ENCODE measurements around the gene ITPK1.

The ITPK1 gene

DNA sequence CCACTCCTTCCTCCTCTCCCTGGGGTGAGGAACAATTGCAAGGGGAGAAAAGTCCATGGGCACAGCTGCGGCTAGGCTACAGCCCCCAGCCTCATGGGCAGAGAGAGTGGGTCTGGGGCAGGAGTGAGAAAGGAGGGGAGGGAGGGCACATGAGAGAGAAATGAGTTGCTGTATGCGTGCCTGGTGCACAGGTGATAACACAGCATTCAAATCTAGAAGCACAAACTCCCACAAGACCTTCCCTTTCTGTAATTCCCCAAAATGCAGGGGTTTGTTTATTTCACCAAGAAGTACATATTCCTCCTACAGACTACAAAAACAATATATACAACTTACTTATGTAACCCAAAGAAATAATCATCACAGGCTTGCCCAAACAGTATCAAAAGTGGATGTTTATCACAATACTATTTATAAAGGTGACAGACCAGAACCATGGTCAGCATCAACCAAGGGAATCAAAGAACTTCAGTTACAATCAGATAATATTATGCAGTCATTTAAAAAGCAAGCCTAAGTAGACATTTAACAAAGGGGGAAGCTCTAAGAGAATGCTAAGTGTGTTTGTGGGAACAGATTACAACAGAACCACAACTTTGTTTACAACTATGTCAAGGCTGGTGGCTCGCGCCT is 54.2 kb downstream of the ITPK1 start:
- DNase-seq (ENCODE audit: low spot score): no peak

DNA sequence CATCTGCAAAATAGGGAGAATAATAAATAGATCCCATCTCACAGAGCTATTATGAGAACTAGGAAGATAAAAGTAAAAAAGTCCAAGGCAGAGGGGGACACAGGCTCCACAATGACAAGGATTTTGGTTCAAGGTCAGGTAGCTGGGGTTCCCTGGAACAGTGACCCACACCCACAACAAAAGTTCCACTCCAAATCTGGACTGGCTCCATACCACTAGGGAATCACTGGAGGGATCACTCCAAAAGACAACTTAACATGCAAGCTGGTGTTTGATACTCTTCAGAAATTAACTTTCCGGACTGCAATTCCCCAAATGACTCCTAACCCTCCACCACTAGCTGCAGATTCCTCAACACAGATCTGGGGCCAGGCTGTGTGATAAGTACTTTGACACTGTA is 54.9 kb downstream of the ITPK1 start:
- DNase-seq (ENCODE audit: low spot score): no peak

DNA sequence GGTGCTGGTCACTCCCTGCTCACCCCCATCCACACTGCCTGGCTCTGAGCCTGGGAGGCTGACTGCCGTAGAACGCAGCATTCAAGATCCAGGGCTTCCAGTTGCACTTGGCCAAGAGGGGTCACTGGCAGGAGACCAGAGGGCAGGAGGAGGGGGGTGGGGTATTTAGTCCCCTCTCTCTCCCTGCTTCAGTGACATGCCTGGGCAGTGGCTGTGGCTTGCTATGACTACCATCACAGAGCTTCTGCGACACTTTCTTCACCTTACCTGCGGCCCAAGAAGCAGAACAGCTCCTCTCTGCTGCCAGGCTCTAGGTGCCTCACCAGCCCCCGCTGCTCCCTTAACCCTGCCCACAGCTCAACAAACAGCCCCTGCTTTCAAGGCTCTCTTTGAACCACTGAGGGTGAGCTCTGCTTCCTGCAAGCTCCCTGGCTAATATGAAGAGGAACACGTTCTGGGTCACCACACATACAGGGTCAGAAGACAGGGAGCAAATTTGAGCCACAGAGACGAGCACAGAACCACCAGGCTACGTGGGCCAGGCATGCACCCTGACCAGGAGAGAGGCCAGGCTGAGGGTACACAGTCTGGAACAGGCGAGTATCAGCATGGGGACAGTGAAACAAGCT is 55.7 kb downstream of the ITPK1 start:
- DNase-seq (ENCODE audit: low spot score): peak; percentile 49

DNA sequence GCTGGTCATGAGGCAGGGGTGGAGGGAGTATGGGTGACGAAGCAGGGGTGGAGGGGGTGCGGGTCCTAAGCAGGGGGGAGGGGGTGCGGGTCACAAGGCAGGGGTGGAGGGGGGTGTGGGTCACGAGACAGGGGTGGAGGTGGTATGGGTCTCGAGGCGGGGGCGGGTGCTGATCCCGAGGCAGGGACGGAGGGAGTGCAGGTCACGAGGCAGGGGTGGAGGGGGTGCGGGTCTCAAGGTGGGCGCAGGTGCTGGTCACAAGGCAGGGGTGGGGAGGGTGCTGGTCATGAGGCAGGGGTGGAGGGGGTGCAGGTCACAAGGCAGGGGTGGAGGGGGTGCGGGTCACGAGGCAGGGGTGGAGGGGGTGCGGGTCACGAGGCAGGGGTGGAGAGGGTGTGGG is 56.5 kb downstream of the ITPK1 start:
- no peak for DNase-seq (ENCODE audit: low spot score)

DNA sequence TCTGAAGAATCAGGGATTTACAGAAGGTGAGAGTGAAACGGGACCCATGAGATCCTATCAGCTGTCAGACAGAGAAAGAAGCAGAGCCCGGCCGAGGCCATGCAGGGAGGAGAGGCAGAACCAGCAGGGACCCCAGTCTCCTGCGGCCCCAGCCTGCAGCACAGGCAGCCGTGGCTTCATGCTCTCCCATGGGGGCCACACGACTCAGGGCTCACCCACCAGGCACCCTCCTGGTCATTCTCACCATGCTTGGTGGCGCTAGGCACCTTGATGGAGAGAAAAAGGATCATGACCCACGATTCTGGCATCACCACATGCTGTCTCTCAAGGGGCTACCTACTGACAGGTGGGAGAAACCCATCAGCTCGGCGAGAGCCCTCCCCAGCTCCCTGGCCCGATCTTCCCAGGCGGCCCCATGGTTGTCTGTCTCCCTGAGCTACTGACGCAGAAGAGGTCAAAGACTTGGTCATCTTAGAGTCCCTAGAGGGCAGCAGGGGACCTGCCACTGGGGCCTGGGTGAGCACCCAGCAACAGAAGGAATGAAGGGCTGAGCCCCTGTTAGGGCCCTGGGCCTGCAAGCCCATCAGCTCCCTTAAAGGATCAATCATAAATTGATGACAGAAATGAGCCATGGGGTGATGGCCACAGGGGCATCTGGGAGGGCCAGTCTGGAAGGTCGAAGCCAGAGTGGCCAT is 58.0 kb downstream of the ITPK1 start:
- DNase-seq (ENCODE audit: low spot score): no peak

DNA sequence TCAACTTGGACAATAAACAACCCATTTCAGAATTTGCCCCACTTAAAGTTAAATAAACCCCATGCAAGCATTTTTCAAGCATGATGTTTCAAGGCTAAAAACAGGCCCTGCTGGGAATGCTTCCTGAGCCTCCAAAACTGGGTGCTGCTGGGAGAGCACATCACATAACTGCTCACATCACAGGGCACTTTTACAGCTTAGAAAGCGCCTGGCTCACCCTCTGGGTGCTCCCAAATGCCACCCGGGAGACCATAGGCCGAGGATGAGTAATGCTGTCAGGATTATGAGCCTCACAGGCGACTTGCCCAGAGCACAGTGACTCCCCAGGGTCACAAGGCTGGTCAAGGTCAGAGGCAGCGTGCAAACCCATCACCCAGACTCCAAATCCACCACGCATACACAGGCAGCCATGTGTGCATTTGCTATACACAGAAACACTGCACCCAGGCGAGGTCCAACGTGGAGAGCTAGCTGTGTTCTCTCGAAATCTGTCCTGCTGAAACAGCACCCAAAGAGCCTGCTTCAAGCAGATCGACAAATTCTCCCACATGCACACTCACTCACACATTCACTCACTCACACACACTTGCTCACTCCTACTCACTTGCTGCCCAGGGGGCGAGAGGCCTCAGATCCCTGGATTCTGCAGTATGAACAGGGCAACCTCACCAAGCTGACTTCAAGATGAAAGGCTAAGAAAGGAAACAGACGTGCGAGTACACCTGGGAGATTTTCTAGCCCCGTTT is 58.7 kb downstream of the ITPK1 start:
- no peak for DNase-seq (ENCODE audit: low spot score)

DNA sequence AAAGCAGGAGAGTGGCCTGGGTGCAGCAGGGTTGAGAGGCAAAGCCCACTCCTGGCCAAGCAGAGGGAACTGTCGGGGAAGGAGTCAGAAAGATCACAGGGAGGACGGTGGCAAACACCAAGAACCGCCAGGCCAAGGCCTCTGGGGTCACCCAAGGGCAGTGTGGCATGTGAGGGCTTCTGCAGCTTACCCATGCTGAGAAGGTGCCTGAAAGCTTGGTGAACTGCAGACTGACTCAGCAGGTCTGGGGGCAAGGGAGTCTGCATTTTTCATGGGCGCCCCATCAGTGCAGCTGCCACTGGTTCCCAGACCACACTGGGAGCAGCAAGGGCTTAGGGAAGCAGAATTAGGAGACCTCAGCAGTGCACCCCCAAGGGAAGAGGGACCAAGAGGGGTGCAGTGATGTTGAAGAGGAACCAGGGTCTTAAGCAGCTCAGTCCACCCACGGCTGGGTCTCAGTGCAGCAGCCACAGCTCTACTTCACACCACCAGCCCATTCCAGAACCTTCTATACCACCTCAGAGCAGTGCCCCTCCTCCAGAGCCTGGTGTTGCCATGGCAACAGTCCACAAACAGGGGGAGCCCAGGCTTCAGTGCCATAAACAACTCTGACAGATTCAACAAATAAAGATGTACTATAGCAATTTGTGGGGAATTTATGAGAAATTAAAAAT is 59.4 kb downstream of the ITPK1 start:
- no peak for DNase-seq (ENCODE audit: low spot score)

DNA sequence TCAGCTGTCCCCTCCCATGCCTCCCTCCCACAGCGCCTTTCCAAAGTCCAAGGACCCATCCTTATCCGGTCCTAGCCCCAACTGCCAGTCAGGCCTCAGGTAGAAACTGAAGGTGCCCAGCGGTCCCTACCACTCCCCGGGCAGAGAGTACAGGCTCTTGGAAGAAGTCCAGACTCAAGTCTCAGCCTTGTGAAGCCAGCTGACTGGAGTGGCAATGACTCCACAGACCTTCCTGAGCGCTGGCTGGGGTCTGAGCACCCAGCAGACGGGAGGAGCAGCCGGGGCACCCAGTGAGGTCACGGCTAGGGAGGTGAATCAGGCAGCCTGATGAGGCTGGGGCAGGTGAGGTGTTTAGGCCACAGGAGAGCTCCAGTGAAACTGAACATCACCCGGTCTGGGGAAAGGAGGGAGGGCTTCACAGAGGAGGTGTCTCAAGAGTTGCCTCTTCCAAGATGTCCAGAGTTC is 60.0 kb downstream of the ITPK1 start:
- DNase-seq (ENCODE audit: low spot score): no peak

DNA sequence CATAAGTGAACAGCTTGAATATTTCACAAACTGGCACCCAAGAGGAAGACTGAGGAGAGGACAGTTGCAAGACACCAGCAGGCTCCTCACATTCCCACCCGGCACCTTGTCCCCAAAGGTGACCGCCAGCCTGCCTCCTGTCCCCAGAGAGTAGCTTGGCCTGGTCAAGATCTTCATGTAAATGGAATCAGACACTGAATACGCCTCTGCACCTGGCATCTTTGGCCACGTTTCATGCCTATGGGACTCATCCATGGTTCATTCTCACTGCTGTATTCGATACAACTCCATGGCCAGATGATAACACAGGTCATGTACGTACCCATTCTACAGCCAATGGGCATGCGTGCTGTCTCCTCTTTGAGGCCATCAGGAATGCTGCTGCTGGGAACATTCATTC is 60.8 kb downstream of the ITPK1 start:
- DNase-seq (ENCODE audit: low spot score): no peak

DNA sequence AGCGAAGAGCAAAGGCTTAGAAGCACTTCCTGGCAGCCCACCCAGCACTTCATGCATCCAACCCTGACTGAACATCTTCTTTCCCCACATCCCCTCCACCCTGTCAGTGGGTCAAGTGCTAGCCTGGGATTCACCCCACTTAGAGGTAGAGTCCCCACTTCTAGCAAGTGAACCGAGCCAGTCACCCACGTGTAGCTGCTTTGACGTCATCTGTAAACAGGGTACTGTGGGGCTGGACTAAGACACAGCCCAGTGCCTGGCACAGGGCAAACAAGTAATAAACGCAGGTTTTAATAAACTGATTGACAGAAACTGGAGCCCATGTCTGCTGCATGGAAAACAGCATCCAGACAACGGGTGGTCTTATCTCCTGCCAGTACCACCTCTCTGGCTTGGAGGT is 61.7 kb downstream of the ITPK1 start:
- no peak for DNase-seq (ENCODE audit: low spot score)

DNA sequence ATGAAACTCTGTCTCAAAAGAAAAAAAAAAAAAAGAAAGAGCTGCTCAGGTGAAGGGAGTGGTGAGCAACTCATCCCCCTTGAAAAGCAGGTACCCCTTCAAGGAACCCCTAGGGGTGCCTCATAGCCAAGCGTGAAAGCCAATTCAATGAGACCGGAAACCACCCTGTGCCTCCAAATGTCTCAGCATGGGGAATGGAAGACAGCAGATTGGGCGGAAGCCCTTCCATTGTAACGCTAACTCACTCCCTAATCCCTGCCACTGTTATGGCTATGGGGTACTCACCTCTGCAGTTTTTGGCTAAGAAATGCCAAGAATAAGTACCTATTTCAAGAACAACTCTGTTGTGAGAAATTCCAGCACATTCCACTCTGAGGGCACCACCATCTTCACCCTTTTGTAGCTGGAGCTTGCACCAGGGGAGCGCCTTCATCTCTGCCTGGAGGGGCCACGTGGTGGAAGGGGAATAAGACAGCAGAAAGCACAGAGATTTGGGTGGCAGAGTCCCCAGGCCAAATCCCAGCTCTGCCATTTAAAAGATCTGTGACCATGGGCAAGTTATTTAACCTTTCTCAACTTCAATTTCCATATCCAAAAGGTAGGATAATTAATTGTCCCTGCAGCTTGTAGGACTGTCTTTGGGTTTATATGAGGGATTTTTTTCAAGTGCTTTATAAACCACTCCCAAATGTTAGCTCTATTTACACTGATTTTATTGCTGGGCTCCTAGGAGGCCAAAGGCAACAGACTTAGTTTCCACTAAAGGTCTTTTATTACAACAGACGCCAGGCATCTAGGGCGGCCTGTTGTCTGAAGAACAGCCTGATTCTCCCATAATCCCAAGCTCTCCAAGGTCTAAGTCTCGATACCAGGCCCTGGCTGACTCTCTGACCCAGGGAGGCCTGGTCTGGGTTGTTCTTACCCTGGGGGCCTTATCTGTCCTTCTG is 63.9 kb downstream of the ITPK1 start:
- no peak for DNase-seq (ENCODE audit: low spot score)

DNA sequence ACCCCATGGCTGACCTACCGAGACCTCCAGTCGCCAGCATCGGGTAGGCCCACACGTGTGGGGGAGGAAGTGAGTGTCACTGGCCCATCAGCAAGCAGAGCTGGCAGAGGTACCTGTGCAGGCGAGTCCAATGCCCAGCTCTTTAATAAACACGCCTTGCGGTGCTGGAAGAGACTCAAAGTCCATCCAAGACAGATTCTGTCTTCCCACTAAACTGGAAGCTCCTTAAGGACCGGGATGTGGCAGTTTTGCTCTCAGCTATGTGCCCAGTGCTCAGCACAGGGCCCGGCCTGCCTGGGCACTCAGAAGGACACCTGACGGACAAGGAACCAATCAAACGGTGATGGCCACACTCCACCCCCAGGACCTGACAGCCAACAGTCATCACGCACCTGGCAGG is 65.0 kb downstream of the ITPK1 start:
- no peak for DNase-seq (ENCODE audit: low spot score)

DNA sequence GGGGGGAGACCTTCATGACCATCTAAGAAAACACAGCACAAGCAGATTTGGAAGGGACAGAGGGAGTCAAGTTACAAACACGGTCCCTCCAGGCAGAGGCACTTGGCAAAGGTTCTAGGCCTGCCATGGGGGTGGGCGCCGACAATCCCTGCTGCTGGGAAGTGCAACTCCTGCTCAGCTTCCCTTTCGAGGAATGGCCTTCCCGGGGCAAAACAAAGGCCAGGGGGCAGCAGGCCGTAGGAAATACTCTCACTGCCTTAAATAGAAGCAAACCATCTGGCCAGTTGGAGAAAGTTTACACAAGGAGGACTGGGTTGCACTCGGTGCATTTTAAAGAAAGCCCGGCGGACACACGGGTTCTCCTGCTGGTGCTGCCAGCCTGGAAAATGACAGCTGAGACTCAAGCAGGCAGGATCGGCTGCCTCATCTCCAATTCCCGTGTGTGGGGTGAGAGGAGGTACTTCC is 65.8 kb downstream of the ITPK1 start:
- no peak for DNase-seq (ENCODE audit: low spot score)

DNA sequence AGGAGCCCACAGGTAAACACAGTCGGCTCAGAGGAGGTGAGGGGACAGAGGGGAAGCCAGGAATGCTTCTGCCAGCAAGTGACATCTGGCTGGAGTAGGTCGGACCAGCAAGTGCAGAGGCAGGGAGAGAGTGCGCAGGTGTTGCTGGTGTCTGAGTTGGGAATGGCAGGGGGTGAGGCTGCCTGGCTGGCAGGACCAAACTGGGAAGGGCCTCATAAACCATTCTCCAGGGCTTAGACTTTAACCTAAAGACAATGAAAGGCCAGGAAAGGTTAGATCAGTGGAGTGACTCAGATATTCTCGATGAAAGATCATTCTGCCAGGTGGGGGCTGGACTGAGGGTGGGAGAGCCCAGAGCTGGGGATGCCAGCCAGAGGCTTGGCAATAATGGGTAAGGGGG is 66.4 kb downstream of the ITPK1 start:
- no peak for DNase-seq (ENCODE audit: low spot score)

DNA sequence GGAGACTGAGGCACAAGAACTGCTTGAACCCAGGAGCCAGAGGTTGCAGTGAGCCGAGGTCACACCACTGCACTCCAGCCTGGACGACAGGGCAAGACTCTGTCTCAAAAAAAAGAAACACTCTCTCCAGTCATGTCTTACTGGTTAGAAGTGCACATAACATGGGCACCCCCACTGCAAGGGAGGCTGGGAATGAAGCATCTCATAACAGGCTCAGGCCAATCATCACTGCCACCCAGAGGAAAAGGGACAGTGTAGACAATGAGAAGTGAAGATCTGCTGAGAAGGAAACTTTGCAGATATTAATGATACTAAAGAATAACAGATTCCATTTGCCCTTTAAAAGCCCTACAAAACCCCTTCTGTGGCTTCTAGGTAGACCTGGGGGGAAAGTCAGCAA is 66.9 kb downstream of the ITPK1 start:
- DNase-seq (ENCODE audit: low spot score): no peak

DNA sequence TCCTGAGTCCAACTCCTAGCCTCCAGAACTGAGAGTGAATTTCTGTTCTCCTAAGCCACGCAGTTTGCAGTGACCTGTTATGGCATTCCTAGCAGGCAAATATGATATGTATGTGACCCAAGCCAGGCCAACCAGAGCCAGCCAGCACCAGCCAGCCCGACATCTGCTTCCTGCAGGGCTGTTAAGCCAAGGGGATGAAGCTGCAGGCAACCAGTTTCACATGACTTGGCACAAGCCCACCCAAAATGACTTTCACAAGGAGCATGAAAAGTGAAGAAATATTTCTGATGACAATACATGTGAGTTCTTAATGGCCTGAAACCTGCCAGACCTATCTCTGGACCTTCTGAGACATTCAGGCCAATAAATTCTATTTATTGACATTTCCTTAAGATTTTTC is 68.1 kb downstream of the ITPK1 start:
- no peak for DNase-seq (ENCODE audit: low spot score)

DNA sequence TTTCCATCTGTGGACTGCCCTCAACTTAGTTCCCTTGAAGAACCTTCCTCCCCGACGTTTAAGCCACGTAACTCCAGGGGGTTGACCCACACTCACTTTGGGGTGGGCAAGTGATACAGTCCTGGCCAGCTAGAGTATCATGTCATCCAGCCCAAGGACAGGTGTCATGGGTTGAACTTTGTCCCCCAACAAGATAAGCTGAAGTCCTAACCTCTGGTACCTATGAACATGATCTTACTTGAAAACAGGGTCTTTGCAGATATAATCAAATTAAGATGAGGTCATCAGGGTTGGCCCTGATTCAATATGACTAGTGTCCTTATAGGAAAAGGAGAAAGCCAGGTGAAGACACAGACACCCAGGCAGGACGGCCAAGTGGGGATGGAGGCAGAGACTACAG is 68.6 kb downstream of the ITPK1 start:
- DNase-seq (ENCODE audit: low spot score): no peak

DNA sequence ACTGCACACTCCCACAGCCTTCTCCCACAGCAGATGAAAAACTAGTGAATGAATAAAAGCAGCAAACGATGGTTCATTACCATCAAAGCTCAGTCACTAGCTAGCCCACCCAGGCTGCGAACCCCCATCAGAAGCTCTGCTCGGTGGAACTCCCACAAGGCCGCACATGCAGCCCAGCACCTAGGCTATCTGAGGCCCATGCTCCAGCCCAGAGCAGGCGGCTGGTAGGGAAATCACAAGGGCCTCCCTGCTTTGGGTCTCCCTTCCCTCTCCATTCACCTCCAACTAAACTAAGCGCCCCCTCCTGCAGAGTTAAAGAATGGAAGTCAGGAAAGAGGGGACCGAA is 69.0 kb downstream of the ITPK1 start:
- no peak for DNase-seq (ENCODE audit: low spot score)

DNA sequence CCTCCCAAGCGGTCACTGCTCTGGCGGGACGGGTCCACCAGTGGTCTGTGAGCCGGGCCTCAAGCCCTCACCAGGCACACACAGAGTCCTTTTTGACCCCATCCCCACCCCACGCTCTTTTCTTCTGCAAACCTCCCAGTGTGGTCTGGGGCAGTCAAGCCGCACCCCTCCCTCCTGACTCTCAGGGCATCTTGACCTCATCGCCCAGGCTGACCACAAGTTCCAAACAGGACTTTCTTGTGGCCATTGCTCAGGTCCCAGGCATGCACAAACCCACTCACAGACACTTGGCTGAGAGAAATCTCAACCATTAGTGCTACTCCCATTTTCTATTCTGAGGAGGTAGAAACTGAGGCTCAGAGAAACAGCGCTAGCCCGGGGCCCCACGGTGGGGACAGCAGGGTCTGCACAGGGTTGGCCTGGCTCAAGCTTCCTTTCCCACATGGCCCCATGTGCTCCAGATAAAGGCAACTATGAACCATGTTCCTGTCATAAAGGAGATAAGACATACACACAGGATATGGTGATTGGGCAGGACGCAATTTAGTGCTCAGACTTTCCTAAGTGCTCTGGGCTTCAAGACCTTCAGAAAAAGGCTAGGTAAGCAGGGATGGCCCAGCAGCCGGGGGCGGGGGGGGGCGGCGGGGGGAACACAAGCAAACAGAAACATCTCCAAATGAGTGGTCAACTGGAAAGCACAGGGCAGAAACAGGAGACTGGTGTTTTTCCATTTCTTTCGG is 69.6 kb downstream of the ITPK1 start:
- DNase-seq (ENCODE audit: low spot score): no peak

DNA sequence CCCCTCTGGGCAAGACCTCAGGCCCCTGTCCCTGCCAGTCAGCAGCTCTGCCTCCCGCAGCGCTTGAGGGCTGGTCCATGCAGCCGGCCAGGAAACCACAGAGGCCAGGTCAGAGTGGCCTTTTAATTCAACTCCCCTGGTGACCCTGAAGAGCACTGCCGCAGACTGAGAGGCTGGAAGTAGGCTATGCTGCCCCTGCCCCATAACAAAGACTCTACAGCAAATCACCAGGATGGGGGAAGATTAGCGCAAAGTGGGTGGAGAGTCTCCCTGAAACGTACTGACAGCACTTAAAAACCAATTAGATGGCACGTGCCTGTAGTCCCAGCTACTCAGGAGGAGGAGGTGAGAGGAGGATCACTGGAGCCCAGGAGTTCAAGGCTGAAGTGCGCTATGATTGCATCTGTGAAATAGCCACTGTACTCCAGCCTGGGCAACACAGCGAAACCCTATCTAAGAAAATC is 70.5 kb downstream of the ITPK1 start:
- no peak for DNase-seq (ENCODE audit: low spot score)
